ENCODE measurements around the gene CHRNB2.

The CHRNB2 gene

GRCh38 chr1:154524881-154525280 is 42.7 kb upstream of the CHRNB2 start:
- no peak for TF ChIP-seq MAX (IDR thresholded peaks at IDR 0.05)
- TF ChIP-seq RAD21 (IDR thresholded peaks at IDR 0.05; ENCODE audit: low read depth), result no peak
- no peak for TF ChIP-seq ZBTB7A (IDR thresholded peaks at IDR 0.05; ENCODE audit: low read depth)
- TF ChIP-seq NFIC (IDR thresholded peaks at IDR 0.05), result no peak
- TF ChIP-seq YY1 (IDR thresholded peaks at IDR 0.05; ENCODE audit: low read depth), result no peak
- no peak for TF ChIP-seq TAF1 (IDR thresholded peaks at IDR 0.05; ENCODE audit: low read depth)
- no peak for TF ChIP-seq REST (IDR thresholded peaks at IDR 0.05; ENCODE audit: low read depth)
- TF ChIP-seq USF1 (IDR thresholded peaks at IDR 0.05), result no peak
- no peak for TF ChIP-seq EGR1 (IDR thresholded peaks at IDR 0.05)
- no peak for TF ChIP-seq FOXM1 (IDR thresholded peaks at IDR 0.05; ENCODE audit: borderline replicate concordance, low read depth)
- TF ChIP-seq CEBPB (IDR thresholded peaks at IDR 0.05), result no peak
- TF ChIP-seq TEAD4 (IDR thresholded peaks at IDR 0.05), result no peak
- no peak for TF ChIP-seq CREB1 (IDR thresholded peaks at IDR 0.05; ENCODE audit: low read depth)
- no peak for TF ChIP-seq EP300 (IDR thresholded peaks at IDR 0.05; ENCODE audit: borderline replicate concordance)

- no peak for TF ChIP-seq MAX (IDR thresholded peaks at IDR 0.05)
- TF ChIP-seq ZBTB7A (IDR thresholded peaks at IDR 0.05; ENCODE audit: low read depth), result no peak
- TF ChIP-seq TCF12 (IDR thresholded peaks at IDR 0.05; ENCODE audit: low read depth), result no peak
- no peak for TF ChIP-seq FOXM1 (IDR thresholded peaks at IDR 0.05; ENCODE audit: borderline replicate concordance, low read depth)
- TF ChIP-seq YY1 (IDR thresholded peaks at IDR 0.05; ENCODE audit: low read depth), result no peak
- 0 out of 2 replicates have a peak, but pooled peaks have one; percentile 19 for TF ChIP-seq NFIC (IDR thresholded peaks at IDR 0.05)
Measured at GRCh38 chr1:154527192-154527591, 40.4 kb upstream of the CHRNB2 start.

- no peak for TF ChIP-seq REST (IDR thresholded peaks at IDR 0.05; ENCODE audit: low read depth)
- TF ChIP-seq USF1 (IDR thresholded peaks at IDR 0.05), result no peak
- no peak for TF ChIP-seq FOXM1 (IDR thresholded peaks at IDR 0.05; ENCODE audit: borderline replicate concordance, low read depth)
- TF ChIP-seq ZBTB7A (IDR thresholded peaks at IDR 0.05; ENCODE audit: low read depth), result no peak
- no peak for TF ChIP-seq TCF12 (IDR thresholded peaks at IDR 0.05; ENCODE audit: low read depth)
- TF ChIP-seq TEAD4 (IDR thresholded peaks at IDR 0.05), result no peak
- TF ChIP-seq CEBPB (IDR thresholded peaks at IDR 0.05), result no peak
- no peak for TF ChIP-seq RAD21 (IDR thresholded peaks at IDR 0.05; ENCODE audit: low read depth)
- no peak for TF ChIP-seq EP300 (IDR thresholded peaks at IDR 0.05; ENCODE audit: borderline replicate concordance)
- TF ChIP-seq MAX (IDR thresholded peaks at IDR 0.05), result no peak
- no peak for TF ChIP-seq YY1 (IDR thresholded peaks at IDR 0.05; ENCODE audit: low read depth)
- no peak for TF ChIP-seq NFIC (IDR thresholded peaks at IDR 0.05)
- no peak for TF ChIP-seq EGR1 (IDR thresholded peaks at IDR 0.05)
- TF ChIP-seq CREB1 (IDR thresholded peaks at IDR 0.05; ENCODE audit: low read depth), result no peak
- no peak for TF ChIP-seq TAF1 (IDR thresholded peaks at IDR 0.05; ENCODE audit: low read depth)
Measured at GRCh38 chr1:154529308-154529707, 38.3 kb upstream of the CHRNB2 start.

- TF ChIP-seq RAD21 (IDR thresholded peaks at IDR 0.05; ENCODE audit: low read depth) (peak; percentile 72), EP300 (IDR thresholded peaks at IDR 0.05; ENCODE audit: borderline replicate concordance) (no peak), TEAD4 (IDR thresholded peaks at IDR 0.05) (no peak), FOXM1 (IDR thresholded peaks at IDR 0.05; ENCODE audit: borderline replicate concordance, low read depth) (no peak), CEBPB (IDR thresholded peaks at IDR 0.05) (no peak)
Measured at GRCh38 chr1:154533952-154534844, 33.4 kb upstream of the CHRNB2 start.

GRCh38 chr1:154536570-154536969 is 31.0 kb upstream of the CHRNB2 start:
- no peak for TF ChIP-seq TAF1 (IDR thresholded peaks at IDR 0.05; ENCODE audit: low read depth)
- no peak for TF ChIP-seq EP300 (IDR thresholded peaks at IDR 0.05; ENCODE audit: borderline replicate concordance)
- TF ChIP-seq CREB1 (IDR thresholded peaks at IDR 0.05; ENCODE audit: low read depth), result no peak
- TF ChIP-seq CEBPB (IDR thresholded peaks at IDR 0.05), result no peak
- no peak for TF ChIP-seq TEAD4 (IDR thresholded peaks at IDR 0.05)
- no peak for TF ChIP-seq REST (IDR thresholded peaks at IDR 0.05; ENCODE audit: low read depth)
- TF ChIP-seq EGR1 (IDR thresholded peaks at IDR 0.05), result no peak
- TF ChIP-seq RAD21 (IDR thresholded peaks at IDR 0.05; ENCODE audit: low read depth), result no peak

All from Ishikawa (cell line).